22Rv1 (cell line): ENCODE measurements around the gene ASMTL.

Source experiments
- ZFX ChIP-seq: fragments of 450-650 bp; IDR thresholded peaks from 2 replicates; pipeline ENCODE4 v1.6.1; 2017; ENCODE audit warnings: antibody characterized with exemption, borderline replicate concordance
- TF ChIP-seq, protein P1 (sequence below): fragments of 450-650 bp; IDR thresholded peaks from 2 replicates; pipeline ENCODE4 v1.5.1; 2017; ENCODE audit warnings: mild to moderate bottlenecking

DNA sequence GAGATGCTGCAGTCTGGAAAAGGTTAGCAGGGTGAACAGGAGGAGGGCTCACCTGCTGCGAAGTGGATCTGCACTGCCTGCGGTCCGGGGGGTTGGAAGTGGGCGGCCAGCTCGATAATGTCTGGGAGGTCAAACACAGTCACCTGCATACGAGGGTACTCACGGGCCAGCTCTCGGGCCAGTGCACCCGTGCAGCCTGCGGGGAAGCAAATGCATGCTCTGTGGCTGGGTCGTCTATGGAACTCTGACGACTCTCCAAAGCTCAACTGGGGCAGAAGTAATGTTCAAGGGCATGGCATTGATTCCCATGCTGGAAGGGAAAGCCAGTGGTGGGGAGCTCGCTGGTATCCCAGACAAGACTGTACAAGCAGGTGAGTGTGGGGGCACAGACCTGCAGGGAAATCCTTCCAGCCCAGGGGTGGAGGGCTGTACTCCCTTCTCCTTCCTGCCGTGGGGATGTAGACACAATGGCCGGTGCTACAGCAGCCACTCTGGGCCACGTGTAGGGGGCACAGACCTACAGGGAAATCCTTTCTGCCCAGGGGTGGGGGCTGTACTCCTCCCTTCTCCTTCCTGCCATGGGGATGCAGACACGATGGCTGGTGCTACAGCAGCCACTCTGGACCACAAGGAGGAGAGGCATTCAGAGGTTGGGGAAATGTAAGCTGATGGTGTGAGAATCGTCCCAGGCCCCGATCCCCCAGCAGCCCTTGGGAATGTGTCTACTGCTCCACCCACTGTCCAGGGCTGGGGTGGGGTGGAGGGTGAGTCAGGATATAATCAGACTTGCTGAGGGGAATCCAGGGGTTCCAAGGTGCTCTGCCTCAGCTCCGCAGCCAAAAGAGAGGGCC lies 34.6 kb downstream of the ASMTL start:
- TF ChIP-seq, protein P1, sequence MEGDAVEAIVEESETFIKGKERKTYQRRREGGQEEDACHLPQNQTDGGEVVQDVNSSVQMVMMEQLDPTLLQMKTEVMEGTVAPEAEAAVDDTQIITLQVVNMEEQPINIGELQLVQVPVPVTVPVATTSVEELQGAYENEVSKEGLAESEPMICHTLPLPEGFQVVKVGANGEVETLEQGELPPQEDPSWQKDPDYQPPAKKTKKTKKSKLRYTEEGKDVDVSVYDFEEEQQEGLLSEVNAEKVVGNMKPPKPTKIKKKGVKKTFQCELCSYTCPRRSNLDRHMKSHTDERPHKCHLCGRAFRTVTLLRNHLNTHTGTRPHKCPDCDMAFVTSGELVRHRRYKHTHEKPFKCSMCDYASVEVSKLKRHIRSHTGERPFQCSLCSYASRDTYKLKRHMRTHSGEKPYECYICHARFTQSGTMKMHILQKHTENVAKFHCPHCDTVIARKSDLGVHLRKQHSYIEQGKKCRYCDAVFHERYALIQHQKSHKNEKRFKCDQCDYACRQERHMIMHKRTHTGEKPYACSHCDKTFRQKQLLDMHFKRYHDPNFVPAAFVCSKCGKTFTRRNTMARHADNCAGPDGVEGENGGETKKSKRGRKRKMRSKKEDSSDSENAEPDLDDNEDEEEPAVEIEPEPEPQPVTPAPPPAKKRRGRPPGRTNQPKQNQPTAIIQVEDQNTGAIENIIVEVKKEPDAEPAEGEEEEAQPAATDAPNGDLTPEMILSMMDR = no peak
- TF ChIP-seq ZFX = no peak
